ENCODE results near the gene HPX.
A peak's percentile ranks its signal among the peaks of the same experiment; 100 is the strongest.

Gene HPX

DNA sequence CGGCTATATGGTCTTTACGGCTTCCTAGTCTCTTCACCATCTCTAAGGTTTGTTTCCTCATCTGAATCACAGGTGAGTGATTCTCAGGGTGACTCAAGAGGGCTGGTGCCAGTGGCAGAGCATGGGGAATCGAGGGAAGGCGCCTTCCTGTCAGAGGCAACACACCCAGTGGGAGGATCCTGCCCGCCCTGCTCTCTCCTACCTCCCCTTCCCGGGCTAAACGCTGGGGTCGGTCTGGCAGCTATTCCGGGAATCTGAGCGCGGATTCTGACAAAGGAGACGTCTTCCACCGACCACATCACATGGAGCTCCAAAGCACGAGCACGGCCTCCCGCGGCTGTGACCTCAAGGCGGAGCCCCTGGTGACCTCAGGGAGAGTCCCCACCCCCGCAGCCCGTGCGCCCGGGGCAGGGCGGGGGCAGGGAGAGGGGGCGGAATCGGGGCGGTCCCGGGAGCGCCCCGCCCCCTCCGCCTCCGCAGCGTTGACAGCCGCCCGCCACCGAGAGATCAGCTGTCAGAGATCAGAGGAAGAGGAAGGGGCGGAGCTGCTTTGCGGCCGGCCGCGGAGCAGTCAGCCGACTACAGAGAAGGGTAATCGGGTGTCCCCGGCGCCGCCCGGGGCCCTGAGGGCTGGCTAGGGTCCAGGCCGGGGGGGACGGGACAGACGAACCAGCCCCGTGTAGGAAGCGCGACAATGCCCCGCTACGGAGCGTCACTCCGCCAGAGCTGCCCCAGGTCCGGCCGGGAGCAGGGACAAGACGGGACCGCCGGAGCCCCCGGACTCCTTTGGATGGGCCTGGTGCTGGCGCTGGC, 50.7 kb downstream of the HPX start, which contains the start of gene SMPD1:
SMPD1 (plus strand) TSS at position 570 of the 813 bp plus-strand sequence; CDS start at position 695, 125 bp downstream.
- DNase-seq (ENCODE audit: low spot score) = peak; percentile 93

DNA sequence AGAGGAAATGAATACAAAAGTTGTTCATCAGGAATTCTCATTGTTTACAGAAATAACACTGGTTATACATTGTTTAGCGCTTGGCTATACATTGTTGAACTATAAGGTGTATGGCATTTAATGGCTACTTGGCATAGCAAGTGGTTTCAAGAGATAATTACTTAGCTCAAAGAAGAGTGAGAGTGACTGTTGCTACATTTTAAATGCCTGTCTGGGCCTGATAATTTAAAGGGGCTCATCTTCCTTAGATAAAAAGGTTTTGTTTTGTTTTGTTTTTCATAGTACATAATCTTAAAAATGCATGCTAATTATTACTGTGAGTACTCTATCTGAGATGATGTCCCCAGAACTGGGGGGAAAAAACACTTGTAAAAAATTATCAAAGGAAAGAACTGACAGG, 52.0 kb downstream of the HPX start:
- DNase-seq (ENCODE audit: low spot score) = no peak

DNA sequence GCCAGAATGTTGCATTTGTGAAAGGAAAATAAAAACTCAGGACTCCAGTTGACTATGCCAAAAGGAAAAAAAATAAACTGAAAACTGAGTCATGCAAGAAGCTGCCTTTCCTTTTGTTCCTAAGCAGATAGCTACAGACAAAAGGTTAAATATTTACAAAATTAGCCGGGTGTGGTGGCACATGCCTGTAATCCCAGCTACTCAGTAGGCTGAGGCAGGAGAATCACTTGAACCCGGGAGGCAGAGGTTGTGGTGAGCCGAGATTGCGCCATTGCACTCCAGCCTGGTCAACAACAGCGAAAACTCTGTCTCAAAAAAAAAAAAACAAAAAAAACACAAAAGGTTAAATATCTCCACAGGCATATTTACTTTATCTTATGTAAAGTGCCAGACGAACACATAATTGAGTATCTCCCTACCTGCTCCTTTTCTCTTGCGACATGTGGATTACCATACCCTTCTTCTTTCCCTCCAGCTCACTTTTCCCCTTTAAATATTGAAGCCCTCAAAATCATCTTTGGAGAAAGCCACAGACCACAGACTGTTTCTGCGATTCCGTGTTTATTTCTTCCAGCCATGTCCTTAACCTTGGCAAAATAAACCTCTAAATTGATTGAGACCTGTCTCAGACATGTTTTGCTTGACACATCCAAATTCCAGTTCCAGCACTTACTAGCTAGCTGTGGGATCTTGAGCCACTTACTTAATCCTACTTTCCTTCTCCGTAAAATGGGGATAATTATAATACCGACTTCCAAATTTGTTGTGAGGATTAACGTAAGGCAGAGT, 52.8 kb downstream of the HPX start:
- DNase-seq (ENCODE audit: low spot score) = no peak

GRCh38 chr11:6385046-6385777, 55.6 kb downstream of the HPX start:
- DNase-seq (ENCODE audit: low spot score) = no peak

Measured in pons (tissue), 1 donor.